OCI-LY7 (cell line): ENCODE measurements around the gene PEX1. TPM values are rescaled to one million over a fixed set of nuclear protein-coding genes. Genes with fewer than 3 reads are reported as not detected.

ENCODE experiments used
- BruUV-seq: library from RNA; stranded (reverse); fragments of 400-500 nt; replicated peaks from 2 replicates; lab custom pipeline; 2021; lab: Mats Ljungman, UMichigan
- CTCF ChIA-PET: fragments of 300-600 bp; sonication (Branson Sonifier 250); formaldehyde crosslinking; loops from one replicate; lab custom pipeline; 2022; ENCODE audit warnings: antibody characterized with exemption; ENCODE audit not compliant: unreplicated experiment; lab: Charles Lee
- POLR2A ChIA-PET: fragments of 300-600 bp; sonication (Branson Sonifier 250); formaldehyde crosslinking; loops from one replicate; lab custom pipeline; 2022; ENCODE audit warnings: antibody characterized with exemption; lab: Charles Lee
- DNase-seq: peaks from one replicate; pipeline ENCODE4 v3.0.0-alpha.2; 2015; ENCODE audit warnings: low spot score
- H2AFZ ChIP-seq: fragments of 200-600 bp; sonication (generic), shearing (Covaris generic); 2 replicates; pipeline ENCODE4 v1.6.1; 2014; ENCODE audit warnings: mild to moderate bottlenecking, antibody characterized with exemption, low read length, moderate library complexity
- H3K27ac ChIP-seq: fragments of 200-600 bp; sonication (generic); 2 replicates; pipeline ENCODE4 v1.5.1; 2014; ENCODE audit warnings: mixed run types, low read depth, mild to moderate bottlenecking, moderate library complexity, low read length, inconsistent platforms; ENCODE audit not compliant: poor library complexity, severe bottlenecking
- H3K36me3 ChIP-seq: fragments of 200-600 bp; sonication (generic); 2 replicates; pipeline ENCODE4 v1.6.1; 2014; ENCODE audit warnings: mild to moderate bottlenecking, antibody characterized with exemption, low read length, moderate library complexity, mixed read lengths; ENCODE audit not compliant: insufficient read depth
- H3K4me1 ChIP-seq: fragments of 200-600 bp; sonication (generic); 2 replicates; pipeline ENCODE4 v1.5.1; 2014; ENCODE audit warnings: mild to moderate bottlenecking, low read length; ENCODE audit not compliant: insufficient read depth, poor library complexity, severe bottlenecking
- H3K4me2 ChIP-seq: fragments of 200-600 bp; sonication (generic); 2 replicates; pipeline ENCODE4 v1.6.1; 2014; ENCODE audit warnings: mild to moderate bottlenecking, low read length
- H3K4me3 ChIP-seq: fragments of 200-600 bp; sonication (generic); 2 replicates; pipeline ENCODE4 v1.5.1; 2014; ENCODE audit warnings: mild to moderate bottlenecking, low read depth, low read length; ENCODE audit not compliant: poor library complexity, severe bottlenecking
- H3K79me2 ChIP-seq: fragments of 200-600 bp; sonication (generic); 2 replicates; pipeline ENCODE4 v1.6.1; 2016; ENCODE audit warnings: low read depth, mild to moderate bottlenecking, low read length, moderate library complexity, mixed read lengths; ENCODE audit not compliant: insufficient read depth
- H3K9me2 ChIP-seq: fragments of 200-600 bp; sonication (generic); 2 replicates; pipeline ENCODE4 v1.6.1; 2016; ENCODE audit warnings: mild to moderate bottlenecking, low read length, mixed read lengths; ENCODE audit not compliant: insufficient read depth
- H3K9me3 ChIP-seq: fragments of 200-600 bp; sonication (generic); 2 replicates; pipeline ENCODE4 v1.6.1; 2014; ENCODE audit warnings: mild to moderate bottlenecking, mixed run types, low read length, mixed read lengths
- H4K20me1 ChIP-seq: fragments of 200-600 bp; sonication (generic); 2 replicates; pipeline ENCODE4 v1.6.1; 2014; ENCODE audit warnings: mild to moderate bottlenecking, antibody characterized with exemption, low read length, moderate library complexity, mixed read lengths; ENCODE audit not compliant: insufficient read depth
- CTCF ChIP-seq: fragments of 200-600 bp; sonication (generic); conservative IDR thresholded peaks from 2 replicates; pipeline ENCODE4 v1.5.1; 2014; ENCODE audit warnings: mild to moderate bottlenecking, antibody characterized with exemption, low read length, moderate library complexity, mixed read lengths
- EZH2phosphoT487 ChIP-seq: fragments of 200-600 bp; sonication (generic); IDR thresholded peaks from 2 replicates; pipeline ENCODE4 v1.6.1; 2018; ENCODE audit warnings: low read depth, borderline replicate concordance, mild to moderate bottlenecking, mixed run types, antibody characterized with exemption, low read length, moderate library complexity, mixed read lengths
- intact Hi-C: fragments of 100-400 bp; cut with micrococcal nuclease; formaldehyde crosslinking; loops from one replicate; pipeline ENCODE4 v1.10.0; 2022; ENCODE audit not compliant: unreplicated experiment
- total RNA-seq, 2 experiments: library from RNA; depleted of rRNA in 1 of 2; stranded (reverse); fragments of >200 nt in 1 of 2; shearing (Covaris generic) in 1 of 2; gene quantifications; 2 replicates each; pipeline ENCODE4 v1.2.3, GENCODE V29; 2014 to 2022

PEX1 gene
- total RNA-seq, 2 experiments from 2014 or later = 28.7 to 36.0 TPM

DNA sequence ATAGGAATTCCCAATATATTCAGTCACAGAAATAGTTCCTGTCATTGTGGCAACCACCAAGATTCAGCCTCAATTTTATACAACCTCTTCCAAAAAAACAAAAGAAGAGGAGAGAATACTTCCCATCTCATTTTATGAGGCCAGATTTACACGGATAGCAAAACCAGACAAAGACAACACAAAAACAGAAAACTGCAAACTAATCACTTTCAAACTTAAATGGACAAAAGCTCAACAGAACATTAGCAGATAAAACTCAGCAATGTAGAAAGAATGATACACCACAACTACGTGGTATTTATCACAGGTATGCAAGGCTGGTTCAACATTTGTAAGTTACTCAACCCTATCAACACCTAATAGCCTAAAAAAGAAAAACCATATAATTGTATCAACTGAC is 22.0 kb downstream of the PEX1 start:
- TF ChIP-seq EZH2phosphoT487 = no peak
- Histone ChIP-seq H3K27ac (no peak overlapping the region), H3K36me3 (peaks cover 72% of the 10 kb centered on the region), H3K9me3 (no peaks in the 10 kb centered on the region), H3K4me2 (no peak overlapping the region), H4K20me1 (no peaks in the 10 kb centered on the region), H2AFZ (no peak overlapping the region), H3K79me2 (no peaks in the 10 kb centered on the region), H3K9me2 (no peaks in the 10 kb centered on the region), H3K4me1 (no peaks in the 10 kb centered on the region), H3K4me3 (no peak overlapping the region)
- intact Hi-C loops = loop anchor here (10.0 kb wide), 1 partner anchor 58 kb away; no protein-coding TSS in a partner anchor
- BruUV-seq = TSS peak; percentile 10
- ChIA-PET POLR2A (interaction anchor here (0.5 to 1.1 kb wide), 3 partner anchors 15 to 436 kb away, joined by 3 to 4 read pairs (median 4); no protein-coding TSS in a partner anchor), CTCF (no interaction called here)
- no peak for DNase-seq

DNA sequence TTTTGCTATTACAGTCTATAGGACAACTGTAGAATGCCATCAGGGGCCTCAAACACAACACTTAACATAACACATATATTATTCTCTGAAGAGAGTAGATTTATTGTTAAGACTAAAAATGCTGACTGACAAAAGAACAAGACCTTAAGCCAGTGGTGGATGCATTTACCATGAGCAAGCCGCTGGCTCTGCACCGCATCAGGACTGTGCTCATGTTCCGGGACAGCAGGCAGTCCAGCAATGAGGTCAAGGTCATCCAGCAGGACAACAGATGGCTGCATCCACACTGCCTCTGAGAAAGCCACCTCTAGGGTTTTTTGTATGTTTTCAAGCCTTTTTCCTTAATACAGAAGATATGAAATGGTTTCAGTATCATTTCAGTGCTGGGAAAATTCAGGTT is 23.8 kb downstream of the PEX1 start:
- Histone ChIP-seq H3K4me3 (no peak overlapping the region), H3K4me2 (no peak overlapping the region), H3K9me3 (no peaks in the 10 kb centered on the region), H3K4me1 (no peaks in the 10 kb centered on the region), H3K9me2 (no peaks in the 10 kb centered on the region), H3K36me3 (peaks cover 82% of the 10 kb centered on the region), H2AFZ (no peak overlapping the region), H4K20me1 (no peaks in the 10 kb centered on the region), H3K27ac (no peak overlapping the region), H3K79me2 (no peaks in the 10 kb centered on the region)
- TF ChIP-seq CTCF (no peak), EZH2phosphoT487 (no peak)
- POLR2A ChIA-PET = no interaction called here
- intact Hi-C loops = loop anchor here (5.0 to 10.0 kb wide), 2 partner anchors 60 to 802 kb away; no protein-coding TSS in a partner anchor
- no TSS peak for BruUV-seq
- CTCF ChIA-PET = no interaction called here
- no peak for DNase-seq

DNA sequence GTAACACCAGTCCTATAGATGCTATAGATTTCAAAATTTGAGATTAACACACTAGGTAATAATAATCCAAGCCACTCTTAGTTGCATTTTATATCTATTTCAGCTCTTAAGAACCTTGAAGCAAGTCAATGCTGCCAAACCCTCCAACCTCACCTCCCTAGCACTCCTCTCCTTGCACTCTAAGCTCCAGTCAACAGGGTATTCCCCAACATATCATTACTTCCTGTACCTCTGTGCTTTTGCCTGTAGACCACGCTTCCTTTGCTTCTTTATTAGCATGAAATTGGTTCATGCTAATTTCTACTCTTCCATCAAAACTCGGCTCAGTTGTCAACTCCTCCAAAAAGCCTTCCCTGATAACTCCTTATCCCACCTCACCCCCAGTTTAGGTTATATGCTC is 24.6 kb downstream of the PEX1 start:
- intact Hi-C loops = loop anchor here (5.0 to 10.0 kb wide), 2 partner anchors 61 to 801 kb away; no protein-coding TSS in a partner anchor
- Histone ChIP-seq H2AFZ (no peak overlapping the region), H3K4me2 (no peak overlapping the region), H4K20me1 (no peaks in the 10 kb centered on the region), H3K27ac (no peak overlapping the region), H3K9me2 (no peaks in the 10 kb centered on the region), H3K4me3 (no peak overlapping the region), H3K4me1 (no peaks in the 10 kb centered on the region), H3K36me3 (peaks cover 82% of the 10 kb centered on the region), H3K9me3 (no peaks in the 10 kb centered on the region), H3K79me2 (no peaks in the 10 kb centered on the region)
- no TSS peak for BruUV-seq
- ChIA-PET CTCF (no interaction called here), POLR2A (interaction anchor here (1.0 kb wide), 1 partner anchor 25 kb away, joined by 3 read pairs; the partner anchor contains the start of gene RBM48)
- TF ChIP-seq CTCF (no peak), EZH2phosphoT487 (no peak)
- no peak for DNase-seq
